ENCODE results near the gene RBM20.
"Not testable (repeated sequence)": the region's sequence is repeated elsewhere in the genome, so short reads cannot be mapped to it uniquely, and the experiment has no call there.

RBM20 gene

DNA sequence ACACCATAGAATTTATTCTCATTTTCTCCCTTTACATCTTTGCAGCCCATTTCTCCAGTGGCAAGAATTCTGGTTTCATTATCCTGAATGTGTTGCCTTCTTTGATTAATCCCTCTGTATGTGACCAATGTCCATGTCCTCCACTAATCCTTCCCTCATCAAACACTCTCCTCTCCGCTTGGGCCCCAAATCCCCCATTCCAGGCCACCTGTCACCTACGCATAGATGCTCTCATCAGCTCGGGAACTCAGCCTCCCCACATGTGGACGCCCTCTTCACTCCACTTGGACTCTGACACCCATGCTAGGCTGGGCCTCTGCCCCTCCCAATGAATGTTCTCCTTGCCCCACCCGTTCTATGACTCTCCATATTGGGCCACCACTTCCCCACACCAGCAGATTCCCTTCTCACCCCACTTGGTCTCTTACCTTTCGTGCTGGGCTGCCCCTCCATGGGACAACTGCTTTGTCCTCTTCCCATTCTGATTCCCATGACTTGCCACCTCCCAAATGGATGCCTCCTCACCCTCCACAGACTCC is 18.7 kb upstream of the RBM20 start:
- no peak for DNase-seq (ENCODE audit: low read depth in 1 of 2, low spot score in 1 of 2)

DNA sequence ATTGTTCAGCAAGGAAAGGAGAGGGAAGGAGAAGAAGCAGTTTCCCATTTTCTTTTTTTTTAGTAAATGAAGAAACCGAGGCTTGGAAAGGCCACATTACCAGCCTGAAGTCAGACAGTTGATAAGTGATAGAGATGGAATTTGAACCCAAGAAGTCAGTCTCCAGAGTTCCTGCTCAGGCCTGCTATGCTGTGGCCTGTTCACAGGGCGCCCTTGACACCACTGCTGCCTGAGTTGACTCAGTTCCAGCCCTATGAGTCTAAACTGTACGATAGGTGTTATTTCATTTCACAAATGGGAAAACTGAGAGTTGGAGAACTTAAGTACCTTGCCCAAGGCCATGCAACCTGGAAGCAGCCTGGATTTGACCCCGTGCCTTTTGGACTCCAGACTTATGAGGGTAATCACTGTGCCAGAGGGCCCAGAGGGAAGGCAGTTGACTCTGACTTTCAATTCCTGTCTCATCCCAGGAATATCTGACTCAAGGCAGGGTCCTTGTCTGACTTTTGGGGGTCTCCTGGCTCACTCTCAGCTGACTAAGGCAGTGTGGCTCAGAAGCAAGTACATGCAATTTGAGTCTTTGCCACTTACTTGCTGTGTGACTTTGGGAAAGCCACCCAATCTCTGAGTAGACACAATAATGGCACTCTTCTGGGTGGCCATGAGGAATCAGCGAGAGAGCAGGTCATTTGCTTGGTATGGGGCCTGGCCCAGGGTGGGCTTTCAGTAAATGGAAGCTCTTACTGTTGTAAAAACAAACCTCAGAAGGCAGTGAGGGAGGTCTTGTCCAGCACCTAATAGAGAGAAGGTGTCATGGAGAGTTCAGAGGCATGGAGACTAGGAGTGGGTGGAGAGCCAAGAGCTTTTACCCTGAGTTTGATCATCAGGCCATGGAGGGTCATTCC is 17.9 kb upstream of the RBM20 start:
- no peak for DNase-seq (ENCODE audit: low read depth in 1 of 2, low spot score in 1 of 2)

DNA sequence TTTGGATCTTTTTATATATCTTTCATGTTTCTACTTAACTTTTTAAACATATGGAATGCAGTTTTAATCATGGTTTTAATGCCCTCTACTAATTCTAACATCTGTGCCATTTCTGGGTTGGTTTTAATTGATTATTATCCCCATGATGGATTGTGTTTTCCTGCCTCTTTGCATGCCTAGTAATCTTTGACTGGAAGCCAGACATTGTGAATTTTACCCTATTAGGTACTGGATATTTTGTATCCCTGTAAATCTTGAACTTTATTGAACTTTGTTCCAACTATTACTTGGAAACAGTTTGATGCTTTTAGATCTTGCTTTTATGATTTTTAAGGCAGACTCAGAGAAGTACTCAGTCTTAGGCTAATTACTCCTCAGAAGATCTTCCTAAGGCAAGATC is 16.0 kb upstream of the RBM20 start:
- no peak for DNase-seq (ENCODE audit: low read depth in 1 of 2, low spot score in 1 of 2)

DNA sequence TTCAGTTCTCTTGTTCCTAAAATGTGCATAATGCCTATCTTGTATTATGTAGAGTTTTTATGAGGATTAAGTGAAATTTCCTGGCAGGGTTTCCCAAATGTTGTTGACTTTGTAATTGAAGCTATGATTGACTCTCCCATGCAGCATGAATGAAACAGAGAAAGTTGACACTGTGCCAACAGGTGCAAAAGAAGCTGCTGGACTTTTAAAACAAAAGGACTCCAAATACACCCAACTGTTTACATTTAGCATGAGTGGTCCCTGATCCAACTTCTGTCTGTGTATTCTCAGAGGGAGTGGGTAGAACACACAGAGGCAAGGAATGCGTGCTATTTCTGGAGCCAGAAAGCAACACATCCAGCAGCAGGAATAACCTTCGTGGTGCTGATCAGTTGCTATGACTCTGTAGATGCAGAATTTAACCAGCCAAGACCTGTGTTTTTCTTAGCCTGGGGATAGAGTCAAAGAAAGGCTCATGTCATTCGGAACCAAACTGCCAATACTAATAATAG is 14.4 kb upstream of the RBM20 start:
- DNase-seq (ENCODE audit: low read depth in 1 of 2, low spot score in 1 of 2) = no peak

DNA sequence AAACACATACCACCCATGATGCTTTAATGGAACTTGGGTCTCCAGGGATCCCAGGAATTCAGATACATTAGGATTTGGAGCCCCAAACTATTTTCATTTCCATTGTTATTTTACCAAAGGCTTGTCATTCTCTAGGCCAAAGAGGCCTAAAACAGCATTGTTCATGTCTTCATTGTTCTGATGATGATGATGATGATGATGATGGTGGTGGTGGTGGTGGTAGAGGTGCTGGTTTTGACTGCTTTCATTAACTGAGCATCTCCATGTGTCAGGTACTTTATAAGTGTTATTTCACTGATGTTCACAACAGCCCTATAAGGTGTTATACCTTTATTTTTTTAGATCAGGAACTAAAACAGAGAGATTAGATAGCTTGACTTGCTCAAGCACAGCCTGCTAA is 12.2 kb upstream of the RBM20 start:
- no peak for DNase-seq (ENCODE audit: low read depth in 1 of 2, low spot score in 1 of 2)

DNA sequence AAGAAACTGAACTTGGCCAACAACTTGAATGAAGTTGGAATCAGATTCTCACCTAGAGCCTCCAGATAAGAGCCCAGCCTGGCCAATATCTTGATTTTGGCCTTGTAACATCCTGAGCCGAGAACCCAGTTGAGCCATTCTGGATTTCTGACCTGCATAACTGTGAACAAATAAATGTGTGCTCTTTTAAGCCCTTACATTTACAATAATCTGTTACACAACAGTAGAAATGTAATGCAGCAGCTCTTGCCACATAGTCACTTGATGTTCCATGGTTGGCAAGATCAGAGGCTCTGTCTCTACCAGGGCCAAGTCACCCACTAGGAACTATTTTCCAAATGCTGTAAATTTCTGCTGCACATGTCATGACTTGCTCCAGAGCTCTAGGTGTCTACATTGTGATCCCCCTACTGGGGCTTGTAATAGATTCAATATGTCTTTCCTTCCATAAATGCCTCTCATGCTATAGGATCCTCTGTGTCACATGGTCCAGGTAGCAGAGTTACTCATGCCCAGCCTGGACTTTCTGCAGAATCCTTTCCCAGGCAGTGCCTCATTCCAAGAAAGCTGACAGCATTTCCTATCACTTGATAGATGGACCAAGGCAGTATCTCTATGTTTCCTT is 11.4 kb upstream of the RBM20 start:
- no peak for DNase-seq (ENCODE audit: low read depth in 1 of 2, low spot score in 1 of 2)

DNA sequence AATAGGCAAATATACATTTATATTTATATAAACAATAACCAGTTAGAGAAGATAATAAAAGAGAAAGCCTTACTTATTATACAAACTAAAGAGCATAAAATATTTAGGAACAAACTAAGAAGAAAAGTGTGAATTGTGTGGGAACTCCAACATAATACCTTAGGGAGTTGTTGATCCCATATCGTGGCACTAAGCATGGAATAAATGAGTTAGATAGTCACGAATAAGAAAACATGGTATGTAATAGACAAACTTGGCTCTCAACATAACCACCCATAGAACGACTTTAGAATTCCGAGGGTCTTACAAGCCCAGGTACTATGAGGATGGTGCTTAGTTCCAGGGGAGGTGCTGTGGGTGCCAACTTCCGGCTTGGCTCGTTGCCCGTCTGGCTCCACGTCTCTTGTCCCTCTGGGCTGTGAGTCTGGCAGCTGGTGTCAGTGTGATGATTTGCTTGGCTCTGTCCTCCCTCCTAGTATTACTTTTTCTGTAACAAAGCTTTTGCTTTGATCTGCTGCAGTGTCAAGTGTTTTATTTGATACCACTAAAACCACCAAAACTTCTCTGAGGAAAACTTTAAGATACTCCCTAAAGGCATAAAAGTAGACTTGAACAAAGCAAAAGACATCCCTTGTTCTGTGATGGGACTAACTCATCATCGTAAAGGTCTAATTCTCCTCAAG is 9.5 kb upstream of the RBM20 start:
- DNase-seq (ENCODE audit: low read depth in 1 of 2, low spot score in 1 of 2) = no peak

DNA sequence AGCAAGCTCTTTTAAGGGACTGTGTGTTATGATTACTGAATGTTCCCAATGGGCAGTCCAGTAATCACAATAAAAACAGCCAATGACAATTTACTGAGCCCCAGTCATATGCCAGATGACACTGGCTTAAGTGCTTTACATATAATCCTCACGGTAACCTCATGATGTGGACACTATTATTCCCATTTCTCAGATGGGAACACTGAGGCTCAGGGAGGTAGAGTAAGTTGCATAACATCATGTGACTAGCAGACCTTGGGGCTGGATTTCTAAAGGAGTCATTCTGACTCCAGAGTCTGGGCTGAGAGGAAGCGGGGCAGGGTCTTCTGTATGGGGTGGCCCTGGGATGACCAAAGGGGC is 7.6 kb upstream of the RBM20 start:
- DNase-seq (ENCODE audit: low read depth in 1 of 2, low spot score in 1 of 2) = no peak

DNA sequence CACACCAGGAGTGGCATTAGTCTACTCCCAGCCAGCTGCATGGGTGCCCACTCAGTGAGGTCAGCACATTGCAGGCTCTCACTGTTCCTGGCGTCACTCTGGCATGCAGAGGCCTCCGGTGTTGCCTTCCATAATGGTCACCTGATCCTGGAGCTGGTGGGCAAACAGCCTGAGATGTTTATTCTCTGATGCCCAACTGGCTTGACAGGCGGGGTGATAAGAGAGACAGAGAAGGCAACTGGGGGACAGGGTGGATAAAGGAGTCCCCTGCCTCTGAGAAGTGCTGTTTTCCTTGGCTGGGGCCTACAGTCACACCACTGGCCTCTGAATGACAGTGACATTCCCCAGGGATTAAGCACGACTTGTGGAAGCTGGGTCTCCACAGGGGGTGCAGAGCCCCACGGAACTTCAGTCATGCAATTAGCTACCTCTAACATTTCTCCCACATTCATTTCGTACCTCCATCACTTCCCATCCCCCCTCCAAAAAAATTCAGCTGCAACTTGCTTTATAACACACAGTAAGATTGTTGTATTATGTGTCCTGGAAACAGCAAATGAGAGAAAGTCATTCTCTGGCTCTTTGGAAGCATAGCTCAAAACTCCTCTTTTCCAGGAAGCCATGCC is 7.1 kb upstream of the RBM20 start:
- DNase-seq (ENCODE audit: low read depth in 1 of 2, low spot score in 1 of 2) = no peak

DNA sequence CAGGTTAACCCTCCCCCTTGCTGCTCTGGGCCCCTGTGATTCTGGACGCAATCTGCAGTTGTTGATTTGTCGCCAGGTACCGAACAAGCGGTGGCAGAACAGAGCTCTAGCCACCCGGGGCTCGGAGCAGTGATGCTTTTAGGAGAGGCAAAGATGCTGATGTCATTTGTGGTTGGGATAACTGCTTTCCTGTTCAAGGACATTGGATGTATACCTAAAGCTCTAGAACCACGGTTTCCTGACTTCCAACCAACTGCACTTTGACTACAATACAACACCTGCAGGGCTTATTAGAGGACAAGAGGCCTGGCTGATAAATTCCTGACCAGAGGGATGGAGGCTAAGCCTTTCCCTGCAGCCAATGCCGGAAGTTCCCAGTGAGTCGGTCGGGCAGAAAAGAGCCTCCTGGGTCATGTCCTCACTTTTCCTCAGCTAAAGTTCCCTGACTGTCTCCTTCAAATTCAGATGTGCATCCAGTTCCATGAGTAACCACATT is 6.5 kb upstream of the RBM20 start:
- DNase-seq (ENCODE audit: low read depth in 1 of 2, low spot score in 1 of 2) = no peak

DNA sequence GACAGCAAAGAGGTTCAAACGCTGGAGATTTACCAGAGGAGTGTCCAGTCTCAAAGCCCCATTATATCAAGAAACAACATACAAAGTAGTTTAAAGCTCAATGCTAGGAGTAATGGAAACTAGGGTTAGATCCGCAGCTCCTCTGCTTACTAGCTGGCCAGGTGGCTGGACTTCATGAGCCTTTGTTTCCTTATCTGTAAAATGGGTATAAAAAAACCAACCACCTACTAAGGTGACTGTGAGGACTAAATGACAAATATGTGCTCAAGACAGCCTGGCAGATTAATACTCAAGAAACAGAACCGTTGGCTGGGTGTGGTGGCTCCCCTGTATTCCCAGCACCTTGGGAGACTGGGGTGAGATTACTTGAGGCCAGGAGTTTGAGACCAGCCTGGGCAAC is 5.8 kb upstream of the RBM20 start:
- no peak for DNase-seq (ENCODE audit: low read depth in 1 of 2, low spot score in 1 of 2)

DNA sequence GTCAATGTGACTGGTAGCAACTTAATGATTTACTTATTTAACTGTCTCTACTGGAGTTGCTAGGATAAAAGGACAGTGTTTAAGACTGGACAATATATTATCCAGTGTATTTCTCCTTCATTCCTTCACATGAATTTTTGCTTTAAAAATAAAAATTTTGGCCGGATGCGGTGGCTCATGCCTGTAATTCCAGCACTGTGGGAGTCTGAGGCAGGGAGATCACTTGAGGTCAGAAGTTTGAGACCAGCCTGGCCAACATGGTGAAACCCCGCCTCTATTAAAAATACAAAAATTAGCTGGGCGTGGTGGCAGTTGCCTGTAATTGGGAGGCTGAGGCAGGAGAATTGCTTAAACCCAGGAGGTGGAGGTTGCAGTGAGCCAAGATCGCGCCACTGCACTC is 5.1 kb upstream of the RBM20 start:
- DNase-seq (ENCODE audit: low read depth in 1 of 2, low spot score in 1 of 2) = not testable (repeated sequence)

DNA sequence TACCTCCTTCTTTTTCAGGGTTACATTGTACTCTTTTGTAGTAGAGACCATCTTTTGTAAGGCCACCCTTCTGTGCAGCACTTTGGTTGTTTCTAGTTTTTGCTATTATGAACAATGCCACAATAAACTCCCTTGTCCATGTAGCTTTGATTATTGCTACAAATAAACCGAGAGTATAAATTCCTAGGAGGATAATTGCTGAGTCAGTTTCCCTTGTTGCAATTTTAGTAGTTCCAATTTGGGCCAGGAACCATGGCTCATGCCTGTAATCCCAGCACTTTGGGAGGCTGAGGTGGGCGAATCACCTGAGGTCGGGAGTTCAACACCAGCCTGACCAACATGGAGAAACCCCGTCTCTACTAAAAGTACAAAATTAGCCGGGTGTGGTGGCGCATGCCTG is 4.3 kb upstream of the RBM20 start:
- DNase-seq (ENCODE audit: low read depth in 1 of 2, low spot score in 1 of 2) = not testable (repeated sequence)

DNA sequence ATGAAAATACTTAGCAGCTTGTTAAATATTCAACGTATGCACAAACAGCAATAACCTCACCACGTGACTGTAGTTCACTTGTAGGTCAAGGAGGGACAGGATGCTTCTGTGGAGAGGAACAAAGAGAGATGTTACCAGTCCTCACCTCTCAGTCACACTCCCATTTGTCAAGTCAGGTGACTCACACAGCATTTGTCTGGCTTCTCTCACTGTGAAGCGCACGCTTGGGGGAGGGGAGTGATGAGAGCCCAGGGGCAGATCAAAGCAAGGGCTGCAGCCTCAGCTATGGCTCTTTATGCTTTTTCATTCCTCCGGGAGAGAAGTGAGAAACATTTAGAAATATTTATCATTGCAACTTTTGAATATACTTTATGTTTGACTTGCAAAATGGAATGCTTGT is 2.9 kb upstream of the RBM20 start:
- DNase-seq (ENCODE audit: low read depth in 1 of 2, low spot score in 1 of 2) = no peak

DNA sequence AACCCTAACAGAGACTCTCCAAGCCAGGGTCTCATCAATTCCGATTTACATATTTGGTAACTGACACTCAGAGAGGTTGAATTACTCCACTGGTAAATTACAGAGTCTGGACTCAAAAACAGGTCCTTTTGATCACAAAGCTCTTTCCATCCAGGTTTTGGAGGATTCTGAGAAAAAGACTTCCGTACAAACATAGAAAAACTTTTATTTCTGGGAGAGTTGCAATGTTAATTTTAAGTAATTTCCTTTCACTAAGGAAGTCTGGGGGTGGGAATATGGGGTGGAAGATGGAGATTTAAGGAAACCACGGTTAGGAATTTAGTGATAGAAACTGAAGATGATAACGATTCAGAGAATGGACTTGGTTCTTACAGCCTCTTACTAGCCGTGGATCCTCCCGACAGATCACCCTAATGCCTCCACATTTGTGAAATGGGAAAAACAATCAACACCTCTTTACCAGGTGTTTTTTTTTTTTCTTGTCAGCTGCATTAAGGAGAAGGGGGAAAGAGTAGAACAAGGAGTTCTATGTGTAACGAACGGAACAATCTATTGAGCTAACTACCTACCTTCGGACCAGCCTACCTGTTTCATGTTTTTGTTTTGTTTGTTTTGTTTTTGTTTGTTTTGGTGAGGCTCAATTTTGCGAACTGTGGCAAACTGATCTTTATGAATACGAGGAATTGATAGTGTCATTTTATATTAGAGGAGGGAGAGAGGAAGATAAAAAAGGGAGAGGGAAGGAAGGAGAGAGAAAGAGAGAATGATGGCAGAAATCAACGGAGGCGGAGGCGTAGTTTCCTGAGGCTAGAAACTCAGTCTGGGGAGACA is 1.7 kb upstream of the RBM20 start:
- no peak for DNase-seq (ENCODE audit: low read depth in 1 of 2, low spot score in 1 of 2)

DNA sequence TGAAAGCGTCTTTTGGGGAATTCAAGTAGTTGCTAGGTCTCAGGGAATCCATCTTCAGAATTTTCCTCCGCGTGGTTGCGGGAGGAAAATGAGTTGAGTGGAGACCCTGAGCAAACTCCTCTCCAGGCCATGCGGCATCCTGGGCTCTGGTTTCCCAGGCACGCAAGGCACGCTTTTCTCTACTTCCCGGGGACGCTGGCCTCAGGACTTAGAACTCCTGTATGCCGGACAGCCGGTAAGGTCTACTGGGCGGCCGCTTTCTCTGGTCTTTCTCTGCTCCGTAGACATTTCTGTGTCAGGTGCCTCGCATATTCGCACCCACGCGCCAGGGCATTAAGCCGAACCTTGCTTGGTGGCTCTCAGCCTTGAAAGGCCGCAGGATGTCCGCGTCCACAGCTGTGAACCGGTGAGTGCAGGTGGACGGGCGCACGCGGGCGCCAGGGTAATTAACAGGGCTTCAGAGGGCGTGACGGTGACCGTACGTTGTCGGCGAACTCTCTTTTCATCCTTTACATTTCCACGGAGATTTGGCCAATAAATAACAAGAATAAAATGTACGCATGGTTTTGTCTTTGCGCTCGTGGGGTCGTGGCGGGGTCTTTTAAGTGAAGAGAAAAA is 992 bp upstream of the RBM20 start:
- DNase-seq (ENCODE audit: low read depth in 1 of 2, low spot score in 1 of 2) = no peak

DNA sequence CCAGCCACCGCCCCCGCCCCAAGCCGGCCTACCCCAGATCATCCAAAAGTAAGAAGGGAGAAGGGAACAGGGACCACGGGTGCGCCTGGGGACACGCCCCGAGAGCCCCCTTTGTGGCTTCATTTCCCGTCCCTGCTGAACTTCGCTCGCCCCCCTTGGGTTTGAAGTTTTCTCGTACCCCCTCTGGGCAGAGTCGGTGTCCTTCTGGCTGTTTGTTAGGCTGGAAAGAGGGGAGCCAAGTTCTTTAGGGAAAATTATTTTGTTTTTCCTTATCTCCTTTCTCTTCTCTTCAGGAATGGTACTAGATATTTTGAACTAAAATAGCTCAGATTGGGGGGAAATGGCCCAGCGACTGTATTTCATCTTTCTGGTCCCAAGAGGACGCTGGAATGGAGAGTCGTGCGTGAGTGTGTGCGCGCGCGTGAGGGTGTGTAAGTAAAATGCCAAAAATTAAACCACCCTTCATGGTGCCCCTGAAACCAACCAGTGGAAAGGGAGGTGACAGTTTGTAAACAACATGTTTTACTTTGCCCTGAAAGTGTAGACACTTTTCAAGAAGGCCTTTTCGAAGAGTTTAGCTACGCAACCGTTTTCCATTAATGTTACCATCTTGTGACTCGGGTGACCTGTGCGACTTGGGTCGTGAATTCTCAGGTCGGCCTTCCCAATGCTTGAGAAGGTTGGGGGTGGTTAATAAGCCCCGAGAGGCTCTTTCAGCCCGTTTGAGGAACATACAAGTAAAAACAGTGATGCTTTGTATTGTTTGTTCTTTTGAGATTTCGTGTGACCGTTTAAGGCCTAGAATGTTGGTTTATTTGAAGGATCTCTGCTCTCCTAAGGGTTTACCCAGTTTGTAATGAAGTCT is 694 bp downstream of the RBM20 start:
- DNase-seq (ENCODE audit: low read depth in 1 of 2, low spot score in 1 of 2) = no peak

DNA sequence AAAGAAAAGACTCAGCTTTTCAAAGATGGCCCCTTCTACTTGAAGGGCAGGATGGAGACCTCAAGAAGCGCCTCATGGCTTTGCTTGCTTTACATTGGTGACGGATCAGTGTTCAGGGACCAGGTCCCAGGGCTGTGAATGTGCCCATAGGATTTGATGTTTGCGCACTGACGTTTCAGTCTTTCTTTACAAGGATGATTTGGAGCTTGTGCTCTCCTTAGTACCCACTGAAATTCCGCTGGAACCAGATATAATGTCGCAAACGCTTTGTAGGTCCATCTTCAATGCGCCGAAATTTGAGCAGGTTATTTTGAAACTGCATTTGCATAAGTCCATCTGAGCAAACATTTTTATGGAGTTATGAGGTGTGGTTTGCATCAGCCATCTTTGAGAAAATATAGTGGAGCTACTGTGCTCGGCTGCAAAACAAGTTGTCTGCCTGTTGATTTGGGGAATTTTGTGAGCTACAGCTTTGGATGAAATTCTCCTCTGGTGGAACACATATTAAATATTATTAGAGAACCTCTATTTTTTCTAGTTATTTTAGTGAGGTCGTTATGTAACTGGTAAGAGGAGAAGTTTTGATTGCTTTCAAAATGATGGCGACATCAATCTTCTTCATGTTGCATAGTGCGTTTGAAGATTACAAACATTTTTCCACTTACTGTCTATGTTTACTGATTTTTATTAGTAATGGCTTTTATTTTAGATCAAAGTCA is 2.4 kb downstream of the RBM20 start:
- no peak for DNase-seq (ENCODE audit: low read depth in 1 of 2, low spot score in 1 of 2)

All from activated T-helper 1 cell treated with anti-CD3 and anti-CD28 coated beads, Interleukin-2, amount 50 U/mL, for 16 hours (primary cell).